Stimulated activated naive B cell treated with anti-CD40 and anti-IgM and Interleukin-4, amounts not matched to agents 10 μg/mL and 1 μg/mL and 100 μg/mL, for 72 hours (primary cell): Measurements from ENCODE around the gene LPP.

ENCODE experiments used
- ATAC-seq, 2 donors: fragments of 150-1000 bp; cut with Tn5 transposase; replicated peaks; 2 replicates each; pipeline ENCODE4 v1.10.0; 2021; ENCODE audit warnings: moderate library complexity in 1 of 2
- DNase-seq: peaks from one replicate; pipeline ENCODE4 v3.0.0; 2021
- H3K27ac Mint-ChIP-seq: one replicate; pipeline ENCODE4 v1.8.0; 2022; ENCODE audit warnings: mild to moderate bottlenecking, mixed read lengths
- H3K27me3 Mint-ChIP-seq, 2 donors: one replicate each; pipeline ENCODE4 v1.8.0; 2022; ENCODE audit warnings: mixed read lengths in 2 of 2
- H3K36me3 Mint-ChIP-seq, 2 donors: one replicate each; pipeline ENCODE4 v1.8.0; 2022; ENCODE audit warnings: mixed read lengths in 2 of 2, mild to moderate bottlenecking in 1 of 2
- H3K4me1 Mint-ChIP-seq, 2 donors: one replicate each; pipeline ENCODE4 v1.8.0; 2022; ENCODE audit warnings: mixed read lengths in 2 of 2, mild to moderate bottlenecking in 1 of 2
- H3K4me3 Mint-ChIP-seq, 2 donors: one replicate each; pipeline ENCODE4 v1.8.0; 2022; ENCODE audit warnings: mild to moderate bottlenecking in 2 of 2, mixed read lengths in 2 of 2, moderate library complexity in 1 of 2
- H3K9me3 Mint-ChIP-seq, 2 donors: one replicate each; pipeline ENCODE4 v1.8.0; 2022; ENCODE audit warnings: mixed read lengths in 2 of 2, mild to moderate bottlenecking in 1 of 2

The LPP gene

DNA sequence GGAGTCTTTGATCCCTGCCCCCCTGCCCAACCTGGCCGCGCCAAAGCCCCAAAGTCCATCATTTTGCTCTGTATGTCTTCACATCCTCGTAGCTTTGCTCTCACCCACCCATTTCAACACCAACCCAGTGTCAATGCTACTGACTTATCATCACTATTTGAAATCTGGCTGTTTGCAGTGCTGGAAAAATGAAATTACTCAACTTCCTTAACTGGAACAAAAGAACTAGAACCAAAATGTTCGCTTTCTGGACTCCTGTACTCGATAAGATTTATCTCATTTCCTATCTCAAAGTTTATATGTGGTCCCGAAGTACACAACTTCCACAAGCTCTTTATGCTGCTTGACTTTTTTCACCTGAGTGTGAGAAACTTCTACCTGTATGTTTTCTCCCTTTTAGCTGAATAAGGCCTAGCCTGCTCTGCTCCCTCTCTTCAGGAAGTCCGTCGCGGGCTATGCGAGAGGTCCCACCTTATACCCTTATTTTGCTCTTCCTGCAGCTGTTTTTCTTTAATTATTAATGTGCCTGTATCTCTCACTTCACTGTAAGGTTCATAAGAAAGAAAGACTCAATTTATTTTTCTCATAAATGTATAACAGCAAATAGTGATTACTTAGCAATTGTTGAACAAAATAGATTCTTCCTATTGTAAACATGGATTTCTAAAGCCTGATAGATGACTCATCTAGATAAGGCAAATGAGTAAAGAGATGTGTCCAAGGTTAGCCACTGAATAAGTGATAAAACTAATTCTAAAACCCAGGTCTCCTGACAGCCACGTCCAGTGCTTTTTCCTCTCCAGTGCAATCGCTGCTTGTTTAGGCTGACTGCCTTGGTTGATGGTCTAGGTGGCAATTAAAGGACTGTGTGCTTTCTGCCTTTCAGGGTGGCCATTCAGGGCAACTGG lies 553.7 kb downstream of the LPP start:
- Mint-ChIP-seq H3K36me3 (peaks cover 11 to 22% of the 10 kb centered on the region in 2 donors), H3K4me3 (no peak overlapping the region), H3K4me1 (peaks cover 21 to 34% of the 10 kb centered on the region in 2 donors), H3K9me3 (no peaks in the 10 kb centered on the region), H3K27ac (peak overlapping the region; percentile 73), H3K27me3 (no peaks in the 10 kb centered on the region)
- ATAC-seq (no peak), DNase-seq (no peak)

DNA sequence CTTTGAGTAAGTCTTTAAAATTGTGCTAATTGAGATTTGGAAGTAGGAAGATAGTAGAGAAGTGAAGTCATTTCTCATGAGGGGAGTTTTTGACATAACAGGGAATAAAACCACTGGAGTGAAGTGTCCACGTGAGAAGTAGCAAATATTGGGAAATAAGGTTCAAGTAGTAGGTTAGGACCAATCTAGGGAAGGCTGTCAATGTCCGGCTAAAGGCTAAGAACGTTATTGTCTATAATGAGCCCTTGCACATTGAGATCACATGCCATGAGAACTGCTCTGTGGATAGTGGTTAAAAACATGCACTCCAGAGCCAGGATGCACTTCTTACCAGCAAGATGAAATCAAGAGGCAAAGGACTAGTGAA lies 557.9 kb downstream of the LPP start:
- no peaks in the 10 kb centered on the region for H3K27me3 Mint-ChIP-seq
- ATAC-seq (peak in 1 of 2 donors; percentile 21), DNase-seq (no peak)
- H3K4me1 Mint-ChIP-seq, result peaks cover 18 to 35% of the 10 kb centered on the region in 2 donors
- no peak overlapping the region for H3K27ac Mint-ChIP-seq
- no peaks in the 10 kb centered on the region for H3K9me3 Mint-ChIP-seq
- peaks cover 10 to 17% of the 10 kb centered on the region in 2 donors for H3K36me3 Mint-ChIP-seq
- H3K4me3 Mint-ChIP-seq, result no peak overlapping the region

DNA sequence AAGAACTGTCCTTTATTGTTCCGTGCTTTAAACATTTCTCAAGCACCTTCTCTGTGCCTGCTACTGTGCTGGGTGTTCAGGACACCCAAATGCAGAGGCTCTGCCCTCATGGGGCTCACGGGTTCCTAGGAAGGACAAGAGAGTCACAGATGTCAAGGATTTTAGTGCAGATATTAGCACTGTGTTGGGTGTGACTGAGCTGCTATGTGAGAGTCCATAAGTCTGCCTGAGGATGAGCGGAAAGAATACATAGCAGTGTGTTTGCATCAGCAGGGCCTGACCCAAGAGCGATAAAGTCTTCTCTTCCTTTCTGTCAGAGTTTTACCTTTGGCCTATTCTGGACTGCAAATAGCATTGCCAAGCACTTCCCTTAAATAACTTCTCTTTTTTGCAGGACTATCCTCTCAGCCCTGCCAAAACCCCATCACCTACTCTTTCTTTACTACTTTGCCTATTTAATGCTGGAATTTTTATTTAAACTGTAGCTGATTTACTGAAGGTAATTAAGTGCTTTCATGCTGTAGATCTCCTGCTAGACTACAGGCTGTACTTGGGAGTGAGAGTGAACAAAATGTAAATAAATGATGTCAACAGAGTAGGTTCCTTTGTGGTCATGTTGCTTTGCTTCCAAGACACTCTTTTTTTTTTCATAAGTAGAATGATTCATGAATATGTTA lies 558.4 kb downstream of the LPP start:
- peaks cover 13 to 20% of the 10 kb centered on the region in 2 donors for H3K36me3 Mint-ChIP-seq
- DNase-seq (no peak), ATAC-seq (peak; percentile 85 to 87)
- H3K4me1 Mint-ChIP-seq, result peaks cover 16 to 35% of the 10 kb centered on the region in 2 donors
- H3K27me3 Mint-ChIP-seq, result no peaks in the 10 kb centered on the region
- no peaks in the 10 kb centered on the region for H3K9me3 Mint-ChIP-seq
- H3K27ac Mint-ChIP-seq, result peak overlapping the region; percentile 47
- no peak overlapping the region for H3K4me3 Mint-ChIP-seq

DNA sequence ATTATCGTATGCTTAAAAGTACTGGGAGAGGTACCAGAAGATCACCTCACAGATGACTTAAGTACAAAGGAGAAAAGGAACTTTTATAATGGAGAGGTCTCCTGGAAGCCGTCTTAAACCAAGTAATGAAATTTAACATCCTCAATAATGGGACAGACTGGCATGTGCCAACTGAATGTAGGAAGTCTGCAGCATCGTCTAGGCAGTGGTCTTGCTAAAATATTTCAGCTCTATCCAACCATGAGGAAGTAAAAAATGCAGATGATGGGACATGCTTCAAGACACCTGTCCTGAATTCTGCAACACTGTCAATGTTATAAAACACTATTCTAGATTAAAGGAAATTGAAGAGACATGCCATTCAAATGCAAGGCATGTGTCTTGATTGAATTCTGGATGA lies 559.0 kb downstream of the LPP start:
- Mint-ChIP-seq H3K4me3 (no peak overlapping the region), H3K36me3 (peaks cover 14 to 17% of the 10 kb centered on the region in 2 donors), H3K27ac (no peak overlapping the region), H3K9me3 (no peaks in the 10 kb centered on the region), H3K4me1 (peaks cover 12 to 31% of the 10 kb centered on the region in 2 donors), H3K27me3 (no peaks in the 10 kb centered on the region)
- no peak for ATAC-seq
- no peak for DNase-seq

DNA sequence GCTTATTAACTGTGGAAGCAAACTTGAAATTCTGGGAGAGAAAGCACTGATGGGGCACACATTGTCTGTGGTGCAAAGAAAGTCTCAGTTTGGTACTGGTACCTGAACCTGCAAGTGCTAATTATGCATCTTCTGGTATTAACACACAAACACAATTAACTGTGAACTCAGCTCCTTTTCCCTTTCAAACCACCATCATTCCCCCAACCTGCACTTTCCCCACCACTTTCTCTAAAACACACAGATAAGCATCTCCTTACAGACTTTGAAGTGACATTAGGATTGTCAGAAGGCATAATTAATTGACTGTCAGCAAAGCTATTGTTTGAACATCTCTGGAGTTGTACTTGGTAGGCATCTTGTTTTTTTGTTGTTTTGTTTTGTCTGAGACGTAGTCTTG lies 565.6 kb downstream of the LPP start:
- DNase-seq (no peak), ATAC-seq (no peak)
- no peaks in the 10 kb centered on the region for H3K27me3 Mint-ChIP-seq
- no peak overlapping the region for H3K27ac Mint-ChIP-seq
- no peaks in the 10 kb centered on the region for H3K9me3 Mint-ChIP-seq
- no peak overlapping the region for H3K4me3 Mint-ChIP-seq
- peaks cover 2 to 13% of the 10 kb centered on the region in 2 donors for H3K4me1 Mint-ChIP-seq
- H3K36me3 Mint-ChIP-seq, result peaks cover 3 to 9% of the 10 kb centered on the region in 2 donors

DNA sequence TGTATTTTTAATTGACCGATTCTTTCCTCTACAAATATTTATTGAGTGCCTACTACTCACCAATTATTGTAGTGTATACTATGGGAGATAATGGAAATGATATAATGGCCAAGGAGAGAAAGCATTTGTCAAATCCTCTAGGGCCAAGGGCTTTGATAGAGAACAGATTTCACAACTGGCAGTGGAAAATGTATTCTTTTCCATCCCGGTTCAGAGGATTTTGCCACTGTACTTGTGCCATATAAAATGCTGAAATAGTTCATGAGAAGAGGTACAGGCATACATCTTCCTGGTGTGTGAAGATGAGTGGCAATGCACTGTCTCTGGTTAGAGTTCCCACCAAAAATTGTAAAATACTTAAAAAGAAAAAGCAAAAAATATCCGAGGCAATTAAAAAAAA lies 566.3 kb downstream of the LPP start:
- Mint-ChIP-seq H3K27me3 (no peaks in the 10 kb centered on the region), H3K4me3 (no peak overlapping the region), H3K4me1 (peaks cover 2 to 13% of the 10 kb centered on the region in 2 donors), H3K9me3 (no peaks in the 10 kb centered on the region), H3K27ac (no peak overlapping the region), H3K36me3 (peaks cover 3 to 9% of the 10 kb centered on the region in 2 donors)
- DNase-seq (no peak), ATAC-seq (no peak)

DNA sequence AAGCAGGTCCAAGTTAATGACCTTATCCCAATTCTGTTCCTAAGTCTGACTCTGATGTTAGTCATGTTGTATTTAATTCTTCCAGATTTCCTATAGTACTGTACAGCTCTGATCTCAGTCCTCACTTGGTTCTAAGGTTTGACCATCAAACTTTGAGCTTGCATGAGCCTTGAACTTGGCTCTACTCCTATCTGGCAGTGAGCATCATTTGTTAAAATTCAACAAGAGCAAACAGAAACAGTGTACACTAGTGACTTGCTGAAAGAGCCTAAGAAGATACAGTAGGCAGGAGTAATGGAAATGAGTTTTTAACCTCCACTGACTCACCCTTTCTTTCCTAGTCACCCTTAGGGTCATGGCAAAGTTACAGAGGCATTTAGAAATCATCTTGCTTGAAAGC lies 566.7 kb downstream of the LPP start:
- DNase-seq (no peak), ATAC-seq (no peak)
- Mint-ChIP-seq H3K27me3 (no peaks in the 10 kb centered on the region), H3K27ac (no peak overlapping the region), H3K4me1 (peaks cover 2 to 13% of the 10 kb centered on the region in 2 donors), H3K4me3 (no peak overlapping the region), H3K9me3 (no peaks in the 10 kb centered on the region), H3K36me3 (peaks cover 3 to 9% of the 10 kb centered on the region in 2 donors)

DNA sequence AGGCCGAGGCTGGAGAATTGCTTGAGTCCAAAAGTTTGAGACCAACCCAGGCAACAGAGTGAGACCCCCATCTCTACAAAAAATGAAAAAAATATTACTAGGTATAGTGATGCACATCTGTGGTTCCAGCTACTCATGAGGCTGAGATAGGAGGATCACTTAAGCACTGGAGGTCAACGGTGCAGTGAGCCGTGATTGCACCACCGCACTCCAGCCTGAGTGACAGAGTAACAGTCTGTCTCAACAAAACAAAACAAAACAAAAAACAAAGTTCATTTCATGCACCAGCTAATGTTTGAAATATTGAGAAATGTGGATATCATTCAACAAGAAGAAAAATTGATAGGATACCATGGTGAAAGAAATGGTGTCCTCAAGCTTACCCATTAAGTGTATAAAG lies 567.4 kb downstream of the LPP start:
- DNase-seq (no peak), ATAC-seq (no peak)
- Mint-ChIP-seq H3K36me3 (peaks cover 8 to 9% of the 10 kb centered on the region in 2 donors), H3K9me3 (no peaks in the 10 kb centered on the region), H3K27me3 (no peaks in the 10 kb centered on the region), H3K27ac (no peak overlapping the region), H3K4me3 (no peak overlapping the region), H3K4me1 (peaks cover 5 to 19% of the 10 kb centered on the region in 2 donors)

DNA sequence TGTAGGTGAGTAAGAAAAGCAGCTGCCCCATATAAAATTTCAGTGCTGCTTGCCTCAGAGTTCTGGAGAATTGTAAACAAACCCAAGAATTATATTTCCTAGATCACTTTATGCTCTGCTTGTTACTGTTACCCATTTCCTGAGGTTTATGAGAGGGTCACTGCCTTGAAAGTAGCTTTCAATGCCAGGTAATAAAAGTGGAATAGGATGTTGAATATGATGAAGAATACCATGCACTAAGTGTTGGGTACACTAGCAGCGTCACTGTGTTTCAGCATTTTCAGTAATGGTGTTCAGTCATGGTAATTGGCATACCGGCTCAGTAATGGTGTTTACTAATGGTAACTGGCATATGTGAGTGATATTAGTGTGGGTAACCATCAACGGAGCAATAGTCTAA lies 568.0 kb downstream of the LPP start:
- H3K36me3 Mint-ChIP-seq, result peaks cover 8 to 9% of the 10 kb centered on the region in 2 donors
- no peaks in the 10 kb centered on the region for H3K9me3 Mint-ChIP-seq
- no peak overlapping the region for H3K27ac Mint-ChIP-seq
- peaks cover 5 to 26% of the 10 kb centered on the region in 2 donors for H3K4me1 Mint-ChIP-seq
- DNase-seq (no peak), ATAC-seq (no peak)
- H3K4me3 Mint-ChIP-seq, result no peak overlapping the region
- H3K27me3 Mint-ChIP-seq, result no peaks in the 10 kb centered on the region

DNA sequence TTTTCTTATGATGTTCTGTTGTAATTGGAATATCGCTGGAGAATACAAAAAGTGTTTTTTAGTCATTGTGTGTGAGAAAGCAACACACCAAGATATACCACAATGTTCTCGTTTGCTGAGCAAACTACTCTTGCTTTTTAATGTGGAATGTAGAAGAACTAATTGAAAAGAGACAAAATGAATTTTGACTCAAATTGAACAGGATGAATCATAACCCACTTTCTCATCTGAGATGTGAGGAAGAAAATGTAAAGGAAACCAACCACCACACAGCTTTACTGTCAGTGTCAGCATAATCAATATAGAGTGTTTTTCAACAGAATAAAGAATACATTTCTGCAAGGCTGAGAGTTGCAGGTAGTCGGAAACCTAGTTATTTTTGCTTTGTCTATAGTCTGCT lies 569.0 kb downstream of the LPP start:
- peaks cover 6% of the 10 kb centered on the region in 2 donors for H3K36me3 Mint-ChIP-seq
- H3K4me1 Mint-ChIP-seq, result peaks cover 5 to 30% of the 10 kb centered on the region in 2 donors

DNA sequence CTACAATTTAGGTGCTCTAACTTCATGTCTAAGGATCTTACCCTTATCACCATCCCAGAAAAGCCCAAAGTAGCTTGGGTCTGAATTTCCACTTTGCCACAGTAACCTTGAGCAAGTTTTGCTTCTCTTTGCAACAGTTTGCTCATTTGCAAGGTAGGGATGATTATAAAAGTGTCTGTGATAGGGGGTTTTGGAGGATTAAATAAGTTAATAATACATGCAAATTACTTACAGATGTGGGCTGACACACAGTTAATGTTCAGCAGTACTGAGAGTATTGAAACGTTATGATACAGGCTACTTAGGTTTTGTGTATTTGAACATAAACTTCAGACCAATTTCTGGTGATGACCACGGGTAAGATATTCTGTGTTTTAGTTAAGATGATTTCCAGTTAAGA lies 573.1 kb downstream of the LPP start:
- H3K36me3 Mint-ChIP-seq, result peaks cover 13 to 25% of the 10 kb centered on the region in 2 donors
- peaks cover 15 to 47% of the 10 kb centered on the region in 2 donors for H3K4me1 Mint-ChIP-seq
- ATAC-seq (no peak), DNase-seq (no peak)
- H3K27ac Mint-ChIP-seq, result no peak overlapping the region
- H3K4me3 Mint-ChIP-seq, result no peak overlapping the region
- H3K9me3 Mint-ChIP-seq, result peaks cover 0 to 2% of the 10 kb centered on the region in 2 donors
- no peaks in the 10 kb centered on the region for H3K27me3 Mint-ChIP-seq

More for the DNA sequence above, 569.0 kb downstream of the LPP start:
- no peaks in the 10 kb centered on the region for H3K9me3 Mint-ChIP-seq
- no peak for ATAC-seq
- no peak overlapping the region for H3K4me3 Mint-ChIP-seq
- no peak for DNase-seq
- peak overlapping the region; percentile 27 for H3K27ac Mint-ChIP-seq
- H3K27me3 Mint-ChIP-seq, result no peaks in the 10 kb centered on the region

DNA sequence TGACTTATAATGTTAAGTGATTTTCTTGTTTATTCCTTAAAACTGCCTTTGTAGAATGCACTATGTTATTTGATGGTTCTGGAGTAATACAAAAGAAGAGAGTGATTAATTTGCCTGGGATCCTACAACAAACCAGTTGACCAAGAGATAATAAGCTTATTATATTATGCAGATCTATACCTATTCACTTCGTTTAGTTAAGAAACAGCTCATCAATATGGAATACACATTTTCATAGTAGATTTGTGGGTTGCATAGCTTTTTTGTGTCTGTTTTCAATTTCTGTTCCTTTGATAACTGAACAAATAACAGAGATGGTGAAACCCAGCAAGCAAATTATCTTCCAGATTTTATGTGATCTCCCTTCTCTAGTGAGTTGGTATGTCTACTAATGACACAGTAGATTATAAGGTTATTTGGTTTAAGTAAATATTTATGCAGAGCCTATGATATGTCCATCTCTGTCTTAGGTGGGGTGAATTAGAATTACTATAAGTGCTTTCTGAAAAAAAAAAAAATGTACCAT lies 574.5 kb downstream of the LPP start:
- Mint-ChIP-seq H3K9me3 (peaks cover 0 to 2% of the 10 kb centered on the region in 2 donors), H3K36me3 (peaks cover 14 to 25% of the 10 kb centered on the region in 2 donors), H3K4me3 (no peak overlapping the region), H3K4me1 (peaks cover 15 to 48% of the 10 kb centered on the region in 2 donors), H3K27me3 (no peaks in the 10 kb centered on the region), H3K27ac (no peak overlapping the region)
- ATAC-seq (no peak), DNase-seq (no peak)

DNA sequence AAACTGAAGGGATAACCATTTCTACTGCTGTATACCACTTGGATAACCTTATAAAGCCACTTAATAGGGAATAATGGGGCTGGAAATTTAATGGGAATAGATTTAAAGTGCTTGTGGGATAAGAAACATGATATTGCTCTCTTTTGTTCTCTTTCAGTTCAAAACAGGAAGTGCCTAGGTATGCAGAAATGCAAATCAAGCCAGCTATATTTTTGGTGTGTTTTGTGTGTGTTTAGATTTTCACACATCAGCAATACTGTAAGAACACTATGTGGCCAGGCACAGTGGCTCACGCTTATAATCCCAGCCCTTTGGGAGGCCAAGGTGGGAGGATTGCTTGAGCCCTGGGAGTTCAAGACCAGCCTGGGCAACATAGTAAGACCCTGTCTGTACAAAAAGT lies 575.5 kb downstream of the LPP start:
- Mint-ChIP-seq H3K27ac (no peak overlapping the region), H3K36me3 (peaks cover 14 to 25% of the 10 kb centered on the region in 2 donors), H3K9me3 (peaks cover 0 to 2% of the 10 kb centered on the region in 2 donors), H3K27me3 (no peaks in the 10 kb centered on the region), H3K4me3 (no peak overlapping the region), H3K4me1 (peaks cover 15 to 51% of the 10 kb centered on the region in 2 donors)
- ATAC-seq, result no peak
- DNase-seq, result no peak

DNA sequence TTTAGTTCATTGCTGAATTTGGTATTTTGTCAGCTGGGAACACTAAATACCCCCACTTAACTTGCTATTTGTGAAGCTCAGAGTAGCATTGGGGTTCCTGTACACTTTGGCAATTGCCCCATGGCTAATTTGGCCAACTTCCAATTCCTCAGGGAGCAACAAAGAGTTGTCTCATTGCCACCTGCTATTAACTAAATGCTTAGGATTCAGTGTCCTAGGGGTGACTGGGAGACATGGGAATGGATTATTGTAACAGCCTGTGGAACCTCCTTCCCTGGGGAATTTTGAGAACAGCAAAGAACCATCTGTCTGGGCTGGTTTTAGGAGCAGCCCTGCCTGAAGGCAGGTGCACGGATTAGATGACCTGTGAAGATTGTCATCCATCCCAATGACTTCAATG lies 580.4 kb downstream of the LPP start:
- no peak overlapping the region for H3K4me3 Mint-ChIP-seq
- DNase-seq (no peak), ATAC-seq (no peak)

More for the DNA sequence above, 580.4 kb downstream of the LPP start:
- no peak overlapping the region for H3K27ac Mint-ChIP-seq
- peaks cover 6 to 15% of the 10 kb centered on the region in 2 donors for H3K4me1 Mint-ChIP-seq
- H3K36me3 Mint-ChIP-seq, result peaks cover 9 to 14% of the 10 kb centered on the region in 2 donors
- no peaks in the 10 kb centered on the region for H3K27me3 Mint-ChIP-seq
- H3K9me3 Mint-ChIP-seq, result peaks cover 0 to 2% of the 10 kb centered on the region in 2 donors
